ENCODE results near the gene CDC16.

CDC16 gene

GRCh38 chr13:114314074-114314912 is 79.6 kb downstream of the CDC16 start, which contains the start of gene CHAMP1:
CHAMP1 (plus strand) TSS chr13:114314503; CDS start chr13:114323843, 9,340 bp downstream.
- TF ChIP-seq CTCF (IDR thresholded peaks at IDR 0.05; ENCODE audit: low read depth, low read length, missing control alignments) = no peak
- H3K4me3 ChIP-seq (ENCODE audit: low read depth, low read length) = peak within 1 kb of the TSS; percentile 65
- in situ Hi-C loops (cut with HindIII; ENCODE audit: low sequenced_read_pairs) = no loop called here
- peak; percentile 86 for DNase-seq (ENCODE audit: low read depth)

DNA sequence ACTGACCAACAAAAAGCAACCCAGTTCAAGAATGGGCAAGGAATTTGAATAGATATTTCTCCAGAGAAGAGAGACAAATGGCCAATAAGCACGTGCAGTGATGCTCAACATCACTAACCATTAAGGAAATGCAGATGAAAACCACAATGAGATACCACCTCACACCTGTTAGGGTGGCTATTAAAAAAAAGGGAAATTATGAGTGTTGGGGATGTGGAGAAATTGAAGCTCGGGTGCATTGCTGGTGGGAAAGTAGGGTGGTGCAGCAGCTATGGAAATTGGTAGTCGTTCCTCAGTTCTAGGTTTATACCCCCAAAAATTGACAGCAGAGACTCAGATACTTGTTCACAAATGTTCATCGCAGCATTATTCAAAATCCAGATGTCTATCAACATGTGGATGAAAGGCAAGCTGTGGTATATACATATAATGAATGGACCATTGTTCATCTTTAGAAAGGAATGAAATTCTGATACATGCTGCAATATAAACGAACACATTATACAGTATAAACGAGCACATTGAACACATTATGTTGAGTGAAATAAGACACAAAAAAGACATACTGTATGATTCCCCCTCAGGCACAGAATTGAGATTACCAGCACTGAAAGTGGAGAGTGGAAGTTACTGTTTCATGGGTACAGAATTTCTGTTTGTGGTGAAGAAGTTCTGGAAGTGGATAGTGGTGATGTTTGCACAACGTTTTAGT is 80.5 kb downstream of the CDC16 start:
- DNase-seq (ENCODE audit: low read depth) = no peak
- peak overlapping the region; percentile 65 for H3K4me3 ChIP-seq (ENCODE audit: low read depth, low read length)
- no peak for TF ChIP-seq CTCF (IDR thresholded peaks at IDR 0.05; ENCODE audit: low read depth, low read length, missing control alignments)
- in situ Hi-C loops (cut with HindIII; ENCODE audit: low sequenced_read_pairs) = no loop called here

DNA sequence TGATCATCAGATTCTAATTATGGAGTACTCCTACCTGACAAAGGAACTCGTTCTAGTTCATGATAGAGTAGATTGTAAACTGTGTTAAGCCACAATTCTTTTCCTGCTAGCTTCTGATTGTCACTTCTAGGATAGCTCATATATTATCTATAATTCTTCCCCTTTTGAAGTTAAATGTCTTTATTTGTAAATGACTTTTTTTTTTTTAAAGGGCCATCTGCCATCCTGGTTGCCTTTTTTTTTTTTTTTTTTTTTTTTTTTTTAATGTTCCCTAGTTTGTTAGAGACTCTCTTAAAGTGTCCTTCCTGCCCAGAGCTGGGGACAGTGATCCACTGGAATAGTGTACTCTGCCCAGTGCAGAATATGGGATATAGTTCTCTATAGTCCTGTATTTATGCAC is 83.9 kb downstream of the CDC16 start:
- no peak overlapping the region for H3K4me3 ChIP-seq (ENCODE audit: low read depth, low read length)
- DNase-seq (ENCODE audit: low read depth) = no peak
- TF ChIP-seq CTCF (IDR thresholded peaks at IDR 0.05; ENCODE audit: low read depth, low read length, missing control alignments) = no peak
- in situ Hi-C loops (cut with HindIII; ENCODE audit: low sequenced_read_pairs) = no loop called here

GRCh38 chr13:114319441-114319913 is 84.8 kb downstream of the CDC16 start:
- no peak overlapping the region for H3K4me3 ChIP-seq (ENCODE audit: low read depth, low read length)
- DNase-seq (ENCODE audit: low read depth) = peak; percentile 43
- in situ Hi-C loops (cut with HindIII; ENCODE audit: low sequenced_read_pairs) = no loop called here
- no peak for TF ChIP-seq CTCF (IDR thresholded peaks at IDR 0.05; ENCODE audit: low read depth, low read length, missing control alignments)

- no peak for TF ChIP-seq CTCF (IDR thresholded peaks at IDR 0.05; ENCODE audit: low read depth, low read length, missing control alignments)
- no peak overlapping the region for H3K4me3 ChIP-seq (ENCODE audit: low read depth, low read length)
- in situ Hi-C loops (cut with HindIII; ENCODE audit: low sequenced_read_pairs) = no loop called here
- DNase-seq (ENCODE audit: low read depth) = no peak
These were observed 85.4 kb downstream of the CDC16 start for GRCh38 chr13:114320065-114320464.

DNA sequence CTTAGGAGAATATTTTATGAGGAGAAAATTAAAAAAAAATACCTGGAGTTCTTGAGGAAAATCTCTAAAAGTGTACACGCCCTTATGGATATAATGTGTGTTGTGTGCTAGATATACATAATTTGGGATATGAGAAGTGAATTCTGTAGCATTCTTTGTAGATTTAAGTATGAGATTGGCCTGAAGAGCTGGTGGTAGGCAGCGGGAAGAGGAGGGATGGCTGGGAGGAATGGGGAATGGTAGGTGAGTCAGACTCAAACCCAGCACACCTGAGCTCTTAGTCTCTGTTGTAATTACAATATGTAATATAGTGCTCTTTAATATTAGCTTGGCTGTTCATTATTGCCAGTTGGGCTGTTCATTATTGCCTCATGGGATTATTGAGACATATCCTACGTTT is 86.6 kb downstream of the CDC16 start:
- in situ Hi-C loops (cut with HindIII; ENCODE audit: low sequenced_read_pairs) = no loop called here
- H3K4me3 ChIP-seq (ENCODE audit: low read depth, low read length) = no peak overlapping the region
- TF ChIP-seq CTCF (IDR thresholded peaks at IDR 0.05; ENCODE audit: low read depth, low read length, missing control alignments) = no peak
- no peak for DNase-seq (ENCODE audit: low read depth)

Data from astrocyte of the cerebellum (primary cell).